ENCODE measurements around the gene SCNM1.

SCNM1 gene

GRCh38 chr1:151165738-151166504 lies at the start of gene SCNM1, which contains the start of gene LYSMD1:
Gene SCNM1 (plus strand): TSS chr1:151166144. CDS start chr1:151166153, 9 bp downstream.
Gene LYSMD1 (minus strand): TSS chr1:151165902. CDS start chr1:151165258, 644 bp downstream.
- peak; percentile 86 for DNase-seq

GRCh38 chr1:151124763-151125403 lies 41.1 kb upstream of the SCNM1 start:
- no peak for DNase-seq

GRCh38 chr1:151128800-151129199 lies 37.1 kb upstream of the SCNM1 start:
- no peak for DNase-seq

- no peak for DNase-seq
These were observed 34.9 kb upstream of the SCNM1 start for GRCh38 chr1:151130987-151131586.

GRCh38 chr1:151131701-151132334 lies 34.1 kb upstream of the SCNM1 start:
- DNase-seq = no peak

- no peak for DNase-seq
These were observed 33.5 kb upstream of the SCNM1 start for GRCh38 chr1:151132335-151133017.

GRCh38 chr1:151133018-151133806 lies 32.7 kb upstream of the SCNM1 start:
- no peak for DNase-seq

- no peak for DNase-seq
These were observed 31.5 kb upstream of the SCNM1 start for GRCh38 chr1:151134396-151134795.

- no peak for DNase-seq
These were observed 31.0 kb upstream of the SCNM1 start for GRCh38 chr1:151134991-151135390.

GRCh38 chr1:151135433-151136385 lies 30.2 kb upstream of the SCNM1 start:
- DNase-seq = no peak

- DNase-seq = no peak
These were observed 28.2 kb upstream of the SCNM1 start for GRCh38 chr1:151137789-151138188.

- no peak for DNase-seq
These were observed 23.4 kb upstream of the SCNM1 start for GRCh38 chr1:151142411-151143056.

GRCh38 chr1:151143057-151143435 lies 22.9 kb upstream of the SCNM1 start:
- no peak for DNase-seq

- DNase-seq = no peak
These were observed 22.0 kb upstream of the SCNM1 start for GRCh38 chr1:151143986-151144385.

- DNase-seq = no peak
These were observed 21.3 kb upstream of the SCNM1 start for GRCh38 chr1:151144474-151145303.

- no peak for DNase-seq
These were observed 20.5 kb upstream of the SCNM1 start for GRCh38 chr1:151145304-151146071.

GRCh38 chr1:151146072-151146411 lies 19.9 kb upstream of the SCNM1 start:
- no peak for DNase-seq

GRCh38 chr1:151146412-151147131 lies 19.4 kb upstream of the SCNM1 start, which contains the start of gene SEMA6C:
Gene SEMA6C (minus strand): TSS chr1:151146631. CDS start chr1:151142621, 4,010 bp downstream.
- peak; percentile 60 for DNase-seq

Data from NCI-H1417 treated with DMSO at 0.1 percent for 48 hours (cell line).